Measurements from ENCODE around the gene PTPN14.

DNA sequence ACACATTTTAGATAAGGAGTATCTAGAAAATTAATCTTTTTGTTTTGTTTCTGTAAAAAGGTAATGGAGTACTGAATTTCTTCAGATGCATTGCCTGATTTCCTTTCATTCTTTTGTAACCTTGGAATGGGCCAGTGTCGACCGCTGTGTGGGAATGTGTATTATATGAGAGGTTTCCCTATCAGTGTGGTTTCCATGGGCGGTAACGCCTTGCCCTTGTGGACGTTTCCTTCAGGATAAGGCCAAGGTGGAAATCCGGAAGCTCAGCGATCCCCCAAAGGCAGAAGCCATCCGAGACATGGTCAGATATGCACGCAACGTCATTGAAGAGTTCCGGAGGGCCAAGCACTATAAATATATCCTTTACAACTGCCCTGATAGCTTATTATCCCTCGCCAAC, 220.7 kb downstream of the PTPN14 start:
- TF ChIP-seq POLR2A (IDR thresholded peaks at IDR 0.05; ENCODE audit: low read length) = no peak
- TF ChIP-seq GATA1 (IDR thresholded peaks at IDR 0.05; ENCODE audit: low read depth, low read length) = no peak
